OCI-LY7 (cell line): ENCODE results near the gene PGF.

Experiments used
- EZH2phosphoT487 ChIP-seq: fragments of 200-600 bp; sonication (generic); IDR thresholded peaks from 2 replicates; pipeline ENCODE4 v1.6.1; 2018; ENCODE audit warnings: low read depth, borderline replicate concordance, mild to moderate bottlenecking, mixed run types, antibody characterized with exemption, low read length, moderate library complexity, mixed read lengths
- TF ChIP-seq, protein P1 (sequence below): fragments of 200-600 bp; sonication (generic); conservative IDR thresholded peaks from 2 replicates; pipeline ENCODE4 v1.5.1; 2014; ENCODE audit warnings: mild to moderate bottlenecking, antibody characterized with exemption, low read length, moderate library complexity, mixed read lengths

- TF ChIP-seq, protein P1, sequence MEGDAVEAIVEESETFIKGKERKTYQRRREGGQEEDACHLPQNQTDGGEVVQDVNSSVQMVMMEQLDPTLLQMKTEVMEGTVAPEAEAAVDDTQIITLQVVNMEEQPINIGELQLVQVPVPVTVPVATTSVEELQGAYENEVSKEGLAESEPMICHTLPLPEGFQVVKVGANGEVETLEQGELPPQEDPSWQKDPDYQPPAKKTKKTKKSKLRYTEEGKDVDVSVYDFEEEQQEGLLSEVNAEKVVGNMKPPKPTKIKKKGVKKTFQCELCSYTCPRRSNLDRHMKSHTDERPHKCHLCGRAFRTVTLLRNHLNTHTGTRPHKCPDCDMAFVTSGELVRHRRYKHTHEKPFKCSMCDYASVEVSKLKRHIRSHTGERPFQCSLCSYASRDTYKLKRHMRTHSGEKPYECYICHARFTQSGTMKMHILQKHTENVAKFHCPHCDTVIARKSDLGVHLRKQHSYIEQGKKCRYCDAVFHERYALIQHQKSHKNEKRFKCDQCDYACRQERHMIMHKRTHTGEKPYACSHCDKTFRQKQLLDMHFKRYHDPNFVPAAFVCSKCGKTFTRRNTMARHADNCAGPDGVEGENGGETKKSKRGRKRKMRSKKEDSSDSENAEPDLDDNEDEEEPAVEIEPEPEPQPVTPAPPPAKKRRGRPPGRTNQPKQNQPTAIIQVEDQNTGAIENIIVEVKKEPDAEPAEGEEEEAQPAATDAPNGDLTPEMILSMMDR, result no peak
- no peak for TF ChIP-seq EZH2phosphoT487
These were observed 23.6 kb upstream of the PGF start for GRCh38 chr14:74979029-74979428.
